HEK293 (cell line): ENCODE data around the gene APOA5.
A peak's percentile ranks its signal among the peaks of the same experiment; 100 is the strongest.

ENCODE experiments used
- MYNN ChIP-seq: fragments of 450-650 bp; formaldehyde crosslinking; IDR thresholded peaks from 2 replicates; pipeline ENCODE4 v1.5.1; 2016; ENCODE audit warnings: missing biosample characterization, missing genetic modification characterization, borderline replicate concordance
- SETDB1 ChIP-seq: IDR thresholded peaks from one replicate; pipeline ENCODE4 v1.6.1; 2017; ENCODE audit warnings: mild to moderate bottlenecking, low read length, moderate library complexity, mixed read lengths; ENCODE audit not compliant: insufficient read length
- TSHZ1 ChIP-seq: fragments of 450-650 bp; formaldehyde crosslinking; IDR thresholded peaks from 2 replicates; pipeline ENCODE4 v1.5.1; 2016; ENCODE audit warnings: missing biosample characterization, missing genetic modification characterization, borderline replicate concordance
- ZBTB10 ChIP-seq: fragments of 450-650 bp; formaldehyde crosslinking; IDR thresholded peaks from 2 replicates; pipeline ENCODE4 v1.5.1; 2016; ENCODE audit warnings: missing biosample characterization, missing genetic modification characterization
- ZBTB48 ChIP-seq: fragments of 450-650 bp; formaldehyde crosslinking; IDR thresholded peaks from 2 replicates; pipeline ENCODE4 v1.5.1; 2016; ENCODE audit warnings: missing biosample characterization, missing genetic modification characterization
- ZFP37 ChIP-seq: fragments of 450-650 bp; formaldehyde crosslinking; IDR thresholded peaks from 2 replicates; pipeline ENCODE4 v1.5.1; 2016; ENCODE audit warnings: missing biosample characterization, missing genetic modification characterization
- ZIC2 ChIP-seq: fragments of 450-650 bp; formaldehyde crosslinking; IDR thresholded peaks from 2 replicates; pipeline ENCODE4 v1.5.1; 2016; ENCODE audit warnings: missing biosample characterization, missing genetic modification characterization
- ZNF121 ChIP-seq: fragments of 450-650 bp; formaldehyde crosslinking; IDR thresholded peaks from 2 replicates; pipeline ENCODE4 v1.5.1; 2016; ENCODE audit warnings: missing biosample characterization, missing genetic modification characterization
- ZNF184 ChIP-seq: fragments of 450-650 bp; IDR thresholded peaks from 2 replicates; pipeline ENCODE4 v1.5.1; 2018; ENCODE audit warnings: missing biosample characterization, mild to moderate bottlenecking, missing genetic modification characterization
- ZNF266 ChIP-seq: fragments of 450-650 bp; formaldehyde crosslinking; IDR thresholded peaks from 2 replicates; pipeline ENCODE4 v1.5.1; 2016; ENCODE audit warnings: missing biosample characterization, missing genetic modification characterization, low read depth
- ZNF354C ChIP-seq: fragments of 450-650 bp; formaldehyde crosslinking; IDR thresholded peaks from 2 replicates; pipeline ENCODE4 v1.5.1; 2016; ENCODE audit warnings: missing biosample characterization, missing genetic modification characterization, low read depth, borderline replicate concordance
- ZNF555 ChIP-seq: fragments of 450-650 bp; formaldehyde crosslinking; conservative IDR thresholded peaks from 2 replicates; pipeline ENCODE4 v1.5.1; 2017; ENCODE audit warnings: missing biosample characterization, mild to moderate bottlenecking, missing genetic modification characterization, inconsistent platforms
- ZNF558 ChIP-seq: fragments of 450-650 bp; formaldehyde crosslinking; IDR thresholded peaks from 2 replicates; pipeline ENCODE4 v1.5.1; 2016; ENCODE audit warnings: missing biosample characterization, missing genetic modification characterization
- ZNF596 ChIP-seq: fragments of 450-650 bp; IDR thresholded peaks from 2 replicates; pipeline ENCODE4 v1.5.0; 2018; ENCODE audit warnings: missing biosample characterization, mild to moderate bottlenecking, missing genetic modification characterization, moderate library complexity
- ZNF660 ChIP-seq: fragments of 450-650 bp; IDR thresholded peaks from 2 replicates; pipeline ENCODE4 v1.5.1; 2018; ENCODE audit warnings: missing biosample characterization, mild to moderate bottlenecking, missing genetic modification characterization
- ZNF664 ChIP-seq: fragments of 450-650 bp; formaldehyde crosslinking; IDR thresholded peaks from 2 replicates; pipeline ENCODE4 v1.5.1; 2016; ENCODE audit warnings: missing biosample characterization, missing genetic modification characterization
- ZNF776 ChIP-seq: fragments of 450-650 bp; formaldehyde crosslinking; IDR thresholded peaks from 2 replicates; pipeline ENCODE4 v1.5.0; 2017; ENCODE audit warnings: missing biosample characterization, missing genetic modification characterization, borderline replicate concordance
- ZNF843 ChIP-seq: fragments of 450-650 bp; formaldehyde crosslinking; IDR thresholded peaks from 2 replicates; pipeline ENCODE4 v1.5.1; 2016; ENCODE audit warnings: missing biosample characterization, missing genetic modification characterization
- ZSCAN23 ChIP-seq: fragments of 450-650 bp; formaldehyde crosslinking; IDR thresholded peaks from 2 replicates; pipeline ENCODE4 v1.5.1; 2016; ENCODE audit warnings: missing biosample characterization, missing genetic modification characterization
- TF ChIP-seq, protein P1 (sequence below): fragments of 450-650 bp; formaldehyde crosslinking; IDR thresholded peaks from 2 replicates; pipeline ENCODE4 v1.5.1; 2016; ENCODE audit warnings: missing biosample characterization, missing genetic modification characterization
- TF ChIP-seq, protein P2 (sequence below): fragments of 450-650 bp; formaldehyde crosslinking; IDR thresholded peaks from 2 replicates; pipeline ENCODE4 v1.5.1; 2017; ENCODE audit warnings: missing biosample characterization, missing genetic modification characterization
- TF ChIP-seq, protein P3 (sequence below): fragments of 450-650 bp; formaldehyde crosslinking; IDR thresholded peaks from 2 replicates; pipeline ENCODE4 v1.5.1; 2017; ENCODE audit warnings: missing biosample characterization, mild to moderate bottlenecking, missing genetic modification characterization, moderate library complexity
- TF ChIP-seq, protein P4 (sequence below): fragments of 450-650 bp; formaldehyde crosslinking; IDR thresholded peaks from 2 replicates; pipeline ENCODE4 v1.5.1; 2016; ENCODE audit warnings: missing biosample characterization, missing genetic modification characterization
- TF ChIP-seq, protein P5 (sequence below): fragments of 450-650 bp; formaldehyde crosslinking; IDR thresholded peaks from 2 replicates; pipeline ENCODE4 v1.5.1; 2016; ENCODE audit warnings: missing biosample characterization, missing genetic modification characterization, low read depth

APOA5 gene

GRCh38 chr11:116772443-116773202 is 19.1 kb downstream of the APOA5 start, which contains the start of gene BUD13 (continued):
- TF ChIP-seq ZNF843 (tag by site-specific recombination): no peak
- TF ChIP-seq MYNN (tag by site-specific recombination): no peak
- TF ChIP-seq ZNF184 (tag by site-specific recombination): no peak
- no peak for TF ChIP-seq TSHZ1 (tag by site-specific recombination)
- TF ChIP-seq, protein P1, sequence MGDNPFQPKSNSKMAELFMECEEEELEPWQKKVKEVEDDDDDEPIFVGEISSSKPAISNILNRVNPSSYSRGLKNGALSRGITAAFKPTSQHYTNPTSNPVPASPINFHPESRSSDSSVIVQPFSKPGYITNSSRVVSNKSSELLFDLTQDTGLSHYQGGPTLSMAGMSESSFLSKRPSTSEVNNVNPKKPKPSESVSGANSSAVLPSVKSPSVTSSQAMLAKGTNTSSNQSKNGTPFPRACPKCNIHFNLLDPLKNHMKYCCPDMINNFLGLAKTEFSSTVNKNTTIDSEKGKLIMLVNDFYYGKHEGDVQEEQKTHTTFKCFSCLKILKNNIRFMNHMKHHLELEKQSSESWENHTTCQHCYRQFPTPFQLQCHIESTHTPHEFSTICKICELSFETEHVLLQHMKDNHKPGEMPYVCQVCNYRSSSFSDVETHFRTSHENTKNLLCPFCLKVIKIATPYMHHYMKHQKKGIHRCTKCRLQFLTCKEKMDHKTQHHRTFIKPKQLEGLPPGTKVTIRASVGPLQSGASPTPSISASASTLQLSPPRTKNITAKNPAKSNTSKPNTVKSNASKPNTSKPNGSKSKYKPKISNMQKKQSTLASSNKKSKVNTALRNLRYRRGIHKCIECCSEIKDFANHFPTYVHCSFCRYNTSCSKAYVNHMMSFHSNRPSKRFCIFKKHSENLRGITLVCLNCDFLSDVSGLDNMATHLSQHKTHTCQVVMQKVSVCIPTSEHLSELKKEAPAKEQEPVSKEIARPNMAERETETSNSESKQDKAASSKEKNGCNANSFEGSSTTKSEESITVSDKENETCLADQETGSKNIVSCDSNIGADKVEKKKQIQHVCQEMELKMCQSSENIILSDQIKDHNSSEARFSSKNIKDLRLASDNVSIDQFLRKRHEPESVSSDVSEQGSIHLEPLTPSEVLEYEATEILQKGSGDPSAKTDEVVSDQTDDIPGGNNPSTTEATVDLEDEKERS: no peak
- TF ChIP-seq ZFP37 (tag by site-specific recombination): peak; percentile 70; the same call in 1 of the 2 replicates
- TF ChIP-seq ZNF596 (tag by site-specific recombination): no peak
- TF ChIP-seq ZBTB10: 0 out of 2 replicates have a peak, but pooled peaks have one; percentile 25
- TF ChIP-seq ZNF354C (tag by site-specific recombination): no peak
- TF ChIP-seq, protein P2, sequence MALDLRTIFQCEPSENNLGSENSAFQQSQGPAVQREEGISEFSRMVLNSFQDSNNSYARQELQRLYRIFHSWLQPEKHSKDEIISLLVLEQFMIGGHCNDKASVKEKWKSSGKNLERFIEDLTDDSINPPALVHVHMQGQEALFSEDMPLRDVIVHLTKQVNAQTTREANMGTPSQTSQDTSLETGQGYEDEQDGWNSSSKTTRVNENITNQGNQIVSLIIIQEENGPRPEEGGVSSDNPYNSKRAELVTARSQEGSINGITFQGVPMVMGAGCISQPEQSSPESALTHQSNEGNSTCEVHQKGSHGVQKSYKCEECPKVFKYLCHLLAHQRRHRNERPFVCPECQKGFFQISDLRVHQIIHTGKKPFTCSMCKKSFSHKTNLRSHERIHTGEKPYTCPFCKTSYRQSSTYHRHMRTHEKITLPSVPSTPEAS (tag by site-specific recombination): no peak
- no peak for TF ChIP-seq ZNF776 (tag by site-specific recombination)
- TF ChIP-seq ZNF266 (tag by site-specific recombination): no peak
- TF ChIP-seq ZNF558: no peak
- no peak for TF ChIP-seq SETDB1
- TF ChIP-seq, protein P3, sequence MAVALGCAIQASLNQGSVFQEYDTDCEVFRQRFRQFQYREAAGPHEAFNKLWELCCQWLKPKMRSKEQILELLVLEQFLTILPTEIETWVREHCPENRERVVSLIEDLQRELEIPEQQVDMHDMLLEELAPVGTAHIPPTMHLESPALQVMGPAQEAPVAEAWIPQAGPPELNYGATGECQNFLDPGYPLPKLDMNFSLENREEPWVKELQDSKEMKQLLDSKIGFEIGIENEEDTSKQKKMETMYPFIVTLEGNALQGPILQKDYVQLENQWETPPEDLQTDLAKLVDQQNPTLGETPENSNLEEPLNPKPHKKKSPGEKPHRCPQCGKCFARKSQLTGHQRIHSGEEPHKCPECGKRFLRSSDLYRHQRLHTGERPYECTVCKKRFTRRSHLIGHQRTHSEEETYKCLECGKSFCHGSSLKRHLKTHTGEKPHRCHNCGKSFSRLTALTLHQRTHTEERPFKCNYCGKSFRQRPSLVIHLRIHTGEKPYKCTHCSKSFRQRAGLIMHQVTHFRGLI: no peak
- 0 out of 2 replicates have a peak, but pooled peaks have one; percentile 39 for TF ChIP-seq ZBTB48 (tag by site-specific recombination)
- TF ChIP-seq ZNF555 (tag by site-specific recombination): no peak
- no peak for TF ChIP-seq ZSCAN23 (tag by site-specific recombination)
- TF ChIP-seq, protein P4, sequence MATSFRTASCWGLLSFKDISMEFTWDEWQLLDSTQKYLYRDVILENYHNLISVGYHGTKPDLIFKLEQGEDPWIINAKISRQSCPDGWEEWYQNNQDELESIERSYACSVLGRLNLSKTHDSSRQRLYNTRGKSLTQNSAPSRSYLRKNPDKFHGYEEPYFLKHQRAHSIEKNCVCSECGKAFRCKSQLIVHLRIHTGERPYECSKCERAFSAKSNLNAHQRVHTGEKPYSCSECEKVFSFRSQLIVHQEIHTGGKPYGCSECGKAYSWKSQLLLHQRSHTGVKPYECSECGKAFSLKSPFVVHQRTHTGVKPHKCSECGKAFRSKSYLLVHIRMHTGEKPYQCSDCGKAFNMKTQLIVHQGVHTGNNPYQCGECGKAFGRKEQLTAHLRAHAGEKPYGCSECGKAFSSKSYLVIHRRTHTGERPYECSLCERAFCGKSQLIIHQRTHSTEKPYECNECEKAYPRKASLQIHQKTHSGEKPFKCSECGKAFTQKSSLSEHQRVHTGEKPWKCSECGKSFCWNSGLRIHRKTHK (tag by site-specific recombination): no peak
- no peak for TF ChIP-seq ZNF121 (tag by site-specific recombination)
- TF ChIP-seq ZIC2: no peak
- TF ChIP-seq, protein P5, sequence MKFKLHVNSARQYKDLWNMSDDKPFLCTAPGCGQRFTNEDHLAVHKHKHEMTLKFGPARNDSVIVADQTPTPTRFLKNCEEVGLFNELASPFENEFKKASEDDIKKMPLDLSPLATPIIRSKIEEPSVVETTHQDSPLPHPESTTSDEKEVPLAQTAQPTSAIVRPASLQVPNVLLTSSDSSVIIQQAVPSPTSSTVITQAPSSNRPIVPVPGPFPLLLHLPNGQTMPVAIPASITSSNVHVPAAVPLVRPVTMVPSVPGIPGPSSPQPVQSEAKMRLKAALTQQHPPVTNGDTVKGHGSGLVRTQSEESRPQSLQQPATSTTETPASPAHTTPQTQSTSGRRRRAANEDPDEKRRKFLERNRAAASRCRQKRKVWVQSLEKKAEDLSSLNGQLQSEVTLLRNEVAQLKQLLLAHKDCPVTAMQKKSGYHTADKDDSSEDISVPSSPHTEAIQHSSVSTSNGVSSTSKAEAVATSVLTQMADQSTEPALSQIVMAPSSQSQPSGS (tag by site-specific recombination): no peak
- peak; percentile 35; the same call in 1 of the 2 replicates for TF ChIP-seq ZNF660
- TF ChIP-seq ZNF664 (tag by site-specific recombination): no peak
